HEK293 (cell line): ENCODE measurements around the gene SLF1.
A peak's percentile ranks its signal among the peaks of the same experiment; 100 is the strongest.

Experiments
- CTCF ChIA-PET: fragments of 350-600 bp; formaldehyde crosslinking; extraction: SDS; loops from one replicate; lab custom pipeline; 2021; ENCODE audit warnings: antibody characterized with exemption; lab: Yijun Ruan, JAX
- POLR2A ChIA-PET: fragments of 300-600 bp; formaldehyde crosslinking; extraction: SDS; loops from one replicate; lab custom pipeline; 2020; ENCODE audit warnings: antibody characterized with exemption, inconsistent platforms; lab: Yijun Ruan, JAX
- H3K27ac ChIP-seq: fragments of 200-500 bp; sonication (Bioruptor generic); 2 replicates; pipeline ENCODE4 v1.5.1; 2014; ENCODE audit warnings: low read depth, low read length, control low read depth, inconsistent platforms; ENCODE audit errors: extremely low read depth
- H3K36me3 ChIP-seq, 2 experiments: fragments of 200-500 bp in 1 of 2; sonication (Bioruptor generic) in 1 of 2; 1 replicate in 1 of 2; 2 replicates in 1 of 2; pipeline ENCODE4 v1.5.1; 2014 to 2017; ENCODE audit warnings: inconsistent platforms in 2 of 2, low read length in 2 of 2; ENCODE audit not compliant: control insufficient read depth in 2 of 2, insufficient read depth in 1 of 2
- H3K4me1 ChIP-seq: fragments of 200-500 bp; sonication (Bioruptor generic); 2 replicates; pipeline ENCODE4 v1.5.1; 2014; ENCODE audit warnings: mild to moderate bottlenecking, low read length, inconsistent platforms; ENCODE audit not compliant: control insufficient read depth, insufficient read depth
- H3K4me3 ChIP-seq: 2 replicates; pipeline ENCODE4 v1.5.1; 2011; ENCODE audit warnings: low read depth, mild to moderate bottlenecking, control low read depth, low read length, moderate library complexity
- H3K9me3 ChIP-seq: fragments of 200-500 bp; sonication (Bioruptor generic); 2 replicates; pipeline ENCODE4 v1.5.1; 2014; ENCODE audit warnings: low read depth, low read length, inconsistent platforms; ENCODE audit not compliant: control insufficient read depth, insufficient read depth
- ATF2 ChIP-seq: fragments of 450-650 bp; formaldehyde crosslinking; IDR thresholded peaks from 2 replicates; pipeline ENCODE4 v1.5.1; 2016; ENCODE audit warnings: missing biosample characterization, missing genetic modification characterization, low read depth
- GLIS2 ChIP-seq: fragments of 450-650 bp; formaldehyde crosslinking; IDR thresholded peaks from 2 replicates; pipeline ENCODE4 v1.5.1; 2016; ENCODE audit warnings: missing biosample characterization, missing genetic modification characterization
- PRDM1 ChIP-seq: fragments of 450-650 bp; formaldehyde crosslinking; IDR thresholded peaks from 2 replicates; pipeline ENCODE4; 2016; ENCODE audit warnings: missing biosample characterization, missing genetic modification characterization
- PRDM10 ChIP-seq: fragments of 450-650 bp; formaldehyde crosslinking; IDR thresholded peaks from 2 replicates; pipeline ENCODE4 v1.5.1; 2016; ENCODE audit warnings: missing biosample characterization, missing genetic modification characterization
- ZBTB6 ChIP-seq: fragments of 450-650 bp; formaldehyde crosslinking; IDR thresholded peaks from 2 replicates; pipeline ENCODE4 v1.5.1; 2017; ENCODE audit warnings: missing biosample characterization, missing genetic modification characterization
- ZNF133 ChIP-seq: fragments of 450-650 bp; formaldehyde crosslinking; IDR thresholded peaks from 2 replicates; pipeline ENCODE4 v1.5.1; 2016; ENCODE audit warnings: missing biosample characterization, missing genetic modification characterization
- ZNF155 ChIP-seq: fragments of 450-650 bp; formaldehyde crosslinking; IDR thresholded peaks from 2 replicates; pipeline ENCODE4 v1.5.1; 2016; ENCODE audit warnings: missing biosample characterization, missing genetic modification characterization
- ZNF18 ChIP-seq: fragments of 450-650 bp; formaldehyde crosslinking; IDR thresholded peaks from 2 replicates; pipeline ENCODE4 v1.5.1; 2016; ENCODE audit warnings: missing biosample characterization, missing genetic modification characterization
- ZNF37A ChIP-seq: fragments of 450-650 bp; IDR thresholded peaks from 2 replicates; pipeline ENCODE4 v1.5.1; 2018; ENCODE audit warnings: missing biosample characterization, missing genetic modification characterization
- ZNF398 ChIP-seq: fragments of 450-650 bp; formaldehyde crosslinking; IDR thresholded peaks from 2 replicates; pipeline ENCODE4 v1.5.1; 2017; ENCODE audit warnings: missing biosample characterization, missing genetic modification characterization
- ZNF580 ChIP-seq: fragments of 450-650 bp; formaldehyde crosslinking; IDR thresholded peaks from 2 replicates; pipeline ENCODE4 v1.5.1; 2016; ENCODE audit warnings: missing biosample characterization, missing genetic modification characterization
- ZNF596 ChIP-seq: fragments of 450-650 bp; IDR thresholded peaks from 2 replicates; pipeline ENCODE4 v1.5.0; 2018; ENCODE audit warnings: missing biosample characterization, mild to moderate bottlenecking, missing genetic modification characterization, moderate library complexity
- ZNF610 ChIP-seq: fragments of 450-650 bp; formaldehyde crosslinking; IDR thresholded peaks from 2 replicates; pipeline ENCODE4 v1.5.1; 2016; ENCODE audit warnings: missing biosample characterization, missing genetic modification characterization, borderline replicate concordance
- ZNF76 ChIP-seq: fragments of 450-650 bp; formaldehyde crosslinking; IDR thresholded peaks from 2 replicates; pipeline ENCODE4; 2016; ENCODE audit warnings: low read depth, missing biosample characterization, missing genetic modification characterization, borderline replicate concordance

The SLF1 gene

GRCh38 chr5:94667937-94668336 lies 49.5 kb downstream of the SLF1 start:
- POLR2A ChIA-PET, result no interaction called here
- TF ChIP-seq ZNF18 (tag by site-specific recombination), result no peak
- no peak for TF ChIP-seq ZNF76
- no peak for TF ChIP-seq ZNF133 (tag by site-specific recombination)
- no peak for TF ChIP-seq ZBTB6 (tag by site-specific recombination)
- TF ChIP-seq ZNF155 (tag by site-specific recombination), result no peak
- no peak for TF ChIP-seq ZNF37A
- TF ChIP-seq PRDM1, result peak; percentile 96
- TF ChIP-seq, all 188 proteins: peak for 1

GRCh38 chr5:94670726-94671125 lies 52.3 kb downstream of the SLF1 start:
- no peak overlapping the region for H3K4me3 ChIP-seq

More at GRCh38 chr5:94667937-94668336, 49.5 kb downstream of the SLF1 start:
- Histone ChIP-seq H3K36me3 (peaks cover 20 to 29% of the 10 kb centered on the region in 2 experiments), H3K4me3 (no peak overlapping the region), H3K9me3 (no peaks in the 10 kb centered on the region), H3K27ac (no peak overlapping the region), H3K4me1 (no peaks in the 10 kb centered on the region)
- CTCF ChIA-PET, result no interaction called here

More at GRCh38 chr5:94670726-94671125, 52.3 kb downstream of the SLF1 start:
- H3K4me1 ChIP-seq, result peaks cover 4% of the 10 kb centered on the region; the same call in 1 of the 2 replicates
- H3K36me3 ChIP-seq, result peaks cover 2 to 23% of the 10 kb centered on the region in 2 experiments
- no peak overlapping the region for H3K27ac ChIP-seq
- no peaks in the 10 kb centered on the region for H3K9me3 ChIP-seq
- POLR2A ChIA-PET, result no interaction called here
- CTCF ChIA-PET, result no interaction called here
- TF ChIP-seq ZNF580 (no peak), ZNF398 (no peak), GLIS2 (tag by site-specific recombination) (no peak), ATF2 (no peak), PRDM10 (tag by site-specific recombination) (no peak), ZNF610 (no peak), ZNF596 (tag by site-specific recombination) (no peak)
